Smooth muscle cell of the brain vasculature (primary cell): ENCODE measurements around the gene ADI1.
"Not testable (repeated sequence)": the region's sequence is repeated elsewhere in the genome, so short reads cannot be mapped to it uniquely, and the experiment has no call there.

ENCODE experiments used
- DNase-seq: peaks from one replicate; pipeline ENCODE4 v3.0.0-alpha.2; 2012; ENCODE audit warnings: low read depth, low spot score

ADI1 gene

DNA sequence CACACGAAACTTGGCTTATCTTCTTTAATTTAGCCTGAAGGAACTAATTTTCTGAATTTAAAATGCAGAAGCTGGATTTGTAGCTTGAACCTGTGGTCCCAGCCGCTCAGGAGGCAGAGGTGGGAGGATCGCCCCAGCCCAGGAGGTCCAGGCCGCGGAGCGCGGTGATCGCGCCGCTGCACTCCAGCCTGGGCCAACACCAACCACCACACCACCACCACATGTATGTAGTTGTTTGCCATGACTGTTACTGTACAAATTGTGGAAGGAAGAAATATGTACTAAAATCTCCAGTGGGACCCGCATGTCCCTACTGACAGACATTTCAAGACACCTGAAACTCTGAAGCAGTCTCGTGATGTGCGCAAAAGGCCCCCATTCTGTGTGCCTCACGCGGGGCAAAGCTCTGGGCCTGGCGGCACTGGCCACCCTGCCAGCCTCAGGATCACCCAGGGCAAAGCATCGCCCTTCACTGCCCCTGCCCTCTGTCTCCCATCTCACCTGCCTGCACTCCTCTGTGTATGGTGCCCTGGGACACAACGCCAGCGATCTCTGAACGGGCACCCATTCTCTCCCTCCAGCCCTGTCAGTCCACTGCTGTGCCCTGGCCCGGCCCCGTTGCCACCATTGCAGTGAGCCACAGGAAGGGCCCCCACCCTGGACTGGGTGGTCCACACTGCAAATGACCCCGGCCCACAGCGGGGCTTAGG lies 10.1 kb upstream of the ADI1 start:
- DNase-seq = no peak

- DNase-seq = no peak
These were observed 8.8 kb upstream of the ADI1 start for GRCh38 chr2:3527886-3528785.

- DNase-seq = no peak
These were observed 7.5 kb upstream of the ADI1 start for GRCh38 chr2:3526871-3527270.

DNA sequence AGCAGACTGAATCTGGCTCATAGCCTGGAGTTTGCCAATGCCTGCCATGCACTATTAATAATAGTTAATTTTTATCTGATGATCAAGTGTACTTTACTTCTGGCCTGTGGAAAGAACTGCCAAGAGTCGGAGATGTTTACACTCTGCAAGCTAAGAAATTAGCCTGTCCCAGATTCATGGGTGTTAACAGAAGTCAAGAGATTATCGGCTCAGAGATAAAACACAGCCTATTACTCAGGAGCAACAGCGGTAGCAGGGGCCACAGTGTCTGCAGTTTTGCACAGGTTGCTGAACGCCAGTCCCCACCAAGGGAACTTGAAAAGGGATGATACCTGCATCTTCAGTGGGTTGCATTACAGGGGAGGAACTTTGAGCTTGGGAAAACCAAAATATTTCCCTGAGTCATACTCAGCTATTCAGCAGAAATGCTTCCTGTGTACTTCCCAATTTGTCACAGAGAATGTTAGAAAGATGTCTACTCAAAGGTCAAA lies 4.3 kb upstream of the ADI1 start:
- DNase-seq = no peak

- no peak for DNase-seq
These were observed 3.7 kb upstream of the ADI1 start for GRCh38 chr2:3522961-3523421.

DNA sequence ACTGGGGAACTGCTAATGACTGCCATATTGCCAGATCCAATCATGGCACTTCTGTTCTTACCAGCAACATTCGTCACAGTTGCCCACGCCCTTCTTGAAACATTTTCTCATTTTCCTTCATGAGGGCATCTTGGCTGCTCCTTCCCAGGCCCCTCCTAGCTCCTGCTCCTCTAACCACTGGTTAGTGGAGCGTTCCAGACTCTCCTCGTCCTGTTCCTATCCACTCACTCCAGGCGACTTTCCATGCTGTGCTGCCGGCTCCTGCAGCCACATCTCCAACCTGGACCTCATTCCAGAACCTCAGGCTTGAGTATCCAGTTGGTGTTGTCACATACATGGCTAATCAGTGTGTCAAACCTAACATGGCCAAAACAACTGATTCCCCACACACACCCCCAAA lies 1.3 kb upstream of the ADI1 start:
- DNase-seq = no peak

DNA sequence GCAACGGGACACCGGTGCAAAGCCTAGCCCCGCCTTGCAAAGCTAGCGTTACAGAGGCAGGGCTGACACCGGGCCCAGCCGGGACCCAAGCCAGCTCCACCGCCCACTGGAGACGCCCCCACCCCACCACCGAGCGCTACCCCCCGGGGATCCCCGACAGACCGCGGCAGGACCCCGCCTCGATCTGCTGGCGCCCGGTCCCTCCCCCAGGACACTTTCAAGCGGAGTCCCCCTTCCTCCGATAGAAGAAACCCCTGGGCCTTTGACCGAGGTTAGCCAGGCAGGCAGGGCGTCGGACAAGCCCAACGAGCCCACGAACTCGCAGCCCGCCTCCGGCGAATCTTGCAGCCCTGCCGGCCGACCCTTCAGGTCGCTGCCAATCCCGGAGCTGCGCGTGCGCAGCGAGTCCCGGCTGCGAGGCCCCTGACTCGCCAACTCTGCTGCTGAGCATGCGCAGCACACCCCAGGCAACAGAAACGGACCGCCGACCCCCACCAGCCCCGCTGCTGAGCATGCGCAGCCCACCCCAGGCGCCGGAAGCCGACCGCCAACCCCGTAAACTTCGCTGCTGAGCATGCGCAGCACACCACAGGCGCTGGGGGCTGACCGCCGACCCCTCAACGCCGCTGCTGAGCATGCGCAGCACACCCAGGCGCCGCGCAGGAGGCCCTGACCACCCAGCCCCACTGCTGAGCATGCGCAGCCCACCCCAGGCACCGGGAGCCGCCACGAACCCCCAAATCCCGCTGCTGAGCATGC lies 656 bp downstream of the ADI1 start:
- DNase-seq = peak; percentile 92

GRCh38 chr2:3517948-3518495 lies 1.3 kb downstream of the ADI1 start:
- DNase-seq = no peak

DNA sequence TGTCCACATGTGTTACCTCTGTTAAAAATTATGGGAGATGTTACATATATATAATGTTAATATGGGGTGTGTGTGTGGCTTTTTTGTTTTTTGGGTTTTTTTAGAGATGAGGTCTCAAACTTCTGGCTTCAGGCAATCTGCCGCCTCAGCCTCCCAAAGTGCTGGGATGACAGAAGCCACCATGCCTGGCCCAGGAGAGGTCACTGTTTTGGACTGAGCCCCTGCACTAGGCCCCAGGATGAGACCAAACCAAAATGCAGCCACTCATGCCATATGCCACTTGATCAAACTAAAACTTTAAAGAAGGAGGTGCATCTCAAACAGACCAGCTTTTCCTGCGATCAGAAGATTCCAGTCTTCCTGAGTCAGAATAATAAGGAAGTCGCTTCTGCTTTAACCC lies 2.5 kb downstream of the ADI1 start:
- DNase-seq = no peak

- not testable (repeated sequence) for DNase-seq
These were observed 3.9 kb downstream of the ADI1 start for GRCh38 chr2:3515438-3515837.

DNA sequence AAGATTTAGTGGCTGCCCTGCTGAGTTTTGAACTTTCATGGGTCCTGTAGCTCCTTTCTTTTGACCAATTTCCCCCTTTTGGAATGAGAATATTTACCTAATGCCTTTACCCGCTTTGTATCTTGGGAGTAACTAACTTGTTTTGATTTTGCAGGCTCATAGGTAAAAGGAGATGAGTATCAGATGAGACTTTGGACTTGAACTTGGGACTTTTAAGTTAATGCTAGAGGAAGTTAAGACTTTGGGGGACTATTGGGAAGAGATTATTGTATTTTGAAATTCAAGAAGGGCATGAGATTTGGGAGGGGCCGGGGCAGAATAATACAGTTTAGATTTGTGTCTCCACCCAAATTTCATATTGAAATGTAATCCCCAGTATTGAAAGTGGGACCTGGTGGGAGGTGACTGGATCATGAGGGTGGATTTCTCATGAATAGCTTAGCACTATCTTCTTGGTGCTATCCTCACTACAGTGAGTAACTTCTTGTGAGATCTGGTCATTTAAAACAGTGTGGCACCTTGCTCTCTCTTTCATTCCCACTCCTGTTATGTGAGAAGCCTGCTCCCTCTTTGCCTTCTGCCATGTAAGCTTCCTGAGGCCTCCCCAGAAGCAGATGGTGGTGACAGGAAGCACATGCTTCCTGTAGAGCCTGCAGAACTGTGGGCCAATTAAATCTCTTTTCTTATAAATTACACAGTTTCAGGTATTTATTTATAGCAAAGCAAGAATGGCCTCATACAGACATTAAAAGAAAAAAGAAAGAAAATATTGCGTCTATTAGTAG lies 6.1 kb downstream of the ADI1 start:
- DNase-seq = no peak

DNA sequence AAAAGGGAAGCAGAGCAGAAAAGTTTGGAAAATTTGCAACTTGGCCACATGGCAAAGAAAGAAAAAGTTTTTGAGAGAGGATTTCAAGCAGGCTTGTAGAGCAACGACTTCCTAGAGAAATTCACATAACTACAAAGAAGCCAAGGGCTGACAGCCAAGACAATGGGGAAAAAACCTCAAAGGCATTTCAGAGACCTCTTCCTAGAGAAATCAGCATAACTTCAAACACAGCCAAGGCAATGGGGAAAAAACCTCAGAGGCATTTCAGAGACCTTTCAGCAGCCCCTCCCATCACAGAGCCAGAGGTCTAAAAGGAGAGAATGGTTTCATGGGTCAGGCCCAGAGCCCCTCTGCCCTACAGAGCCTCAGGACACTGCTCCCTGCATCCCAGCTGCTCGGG lies 7.2 kb downstream of the ADI1 start:
- DNase-seq = no peak

DNA sequence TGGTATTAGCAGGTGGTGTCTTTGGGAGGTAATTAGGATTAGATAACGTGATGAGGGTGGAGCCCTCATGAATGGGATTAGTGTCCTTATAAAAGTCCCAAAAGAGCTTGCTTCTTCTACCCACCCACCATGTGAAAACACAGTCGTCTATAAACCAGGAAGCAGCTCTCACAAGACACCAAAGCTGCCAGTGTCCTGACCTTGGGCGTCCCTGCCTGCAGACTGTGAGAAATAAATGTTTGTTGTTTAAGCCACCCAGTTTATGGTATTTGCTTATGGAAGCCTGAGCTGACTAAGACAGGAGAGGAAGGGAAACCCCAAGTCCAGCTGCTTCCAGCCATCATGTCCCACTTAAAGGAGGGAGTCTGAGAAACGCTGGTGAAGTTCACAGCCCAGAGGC lies 13.6 kb downstream of the ADI1 start:
- no peak for DNase-seq

DNA sequence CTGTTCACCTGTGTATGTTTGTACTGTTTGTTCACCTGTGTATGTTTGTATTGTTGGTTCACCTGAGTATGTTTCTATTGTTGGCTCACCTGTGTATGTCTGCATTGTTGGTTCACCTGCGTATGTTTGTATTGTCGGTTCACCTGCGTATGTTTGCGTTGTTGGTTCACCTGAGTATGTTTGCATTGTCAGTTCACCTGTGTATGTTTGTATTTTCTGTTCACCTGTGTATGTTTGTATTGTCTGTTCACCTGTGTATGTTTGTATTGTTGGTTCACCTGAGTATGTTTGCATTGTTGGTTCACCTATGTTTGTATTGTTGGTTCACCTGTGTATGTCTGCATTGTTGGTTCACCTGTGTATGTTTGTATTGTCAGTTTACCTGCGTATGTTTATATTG lies 14.6 kb downstream of the ADI1 start:
- no peak for DNase-seq

DNA sequence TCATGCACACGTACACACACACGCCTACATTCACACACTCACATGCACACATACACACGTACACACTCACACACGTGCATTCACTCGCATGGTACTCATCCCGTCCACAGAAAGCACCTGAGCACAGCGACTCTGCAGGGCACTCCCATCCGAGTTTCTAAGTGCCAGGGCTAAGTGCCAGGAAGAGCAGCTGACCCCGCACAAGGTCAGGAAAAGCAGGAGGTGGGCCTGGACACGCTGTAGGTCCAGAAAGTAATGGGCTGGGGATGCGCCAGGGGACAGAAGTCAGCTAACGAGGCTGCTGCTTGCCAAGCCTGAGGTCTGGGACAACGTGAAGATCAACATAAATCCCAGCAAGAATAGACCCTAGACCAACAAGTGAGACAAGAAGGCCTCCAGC lies 15.8 kb downstream of the ADI1 start:
- DNase-seq = no peak

DNA sequence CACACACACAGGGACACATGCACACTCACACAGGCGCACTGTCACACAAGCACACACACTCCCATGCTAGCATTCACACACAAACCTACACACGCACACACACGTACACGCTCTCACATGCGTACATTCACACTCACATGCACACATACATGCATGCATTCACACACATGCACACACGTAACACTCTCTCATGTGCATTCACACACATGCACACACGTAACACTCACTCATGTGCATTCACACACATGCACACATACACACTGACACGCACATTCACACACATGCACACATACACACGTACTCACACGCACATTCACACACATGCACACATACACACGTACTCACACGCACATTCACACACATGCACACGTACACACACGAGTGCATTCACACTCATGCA lies 16.3 kb downstream of the ADI1 start:
- no peak for DNase-seq

GRCh38 chr2:3500326-3500899 lies 18.9 kb downstream of the ADI1 start:
- no peak for DNase-seq

GRCh38 chr2:3498783-3499394 lies 20.4 kb downstream of the ADI1 start:
- no peak for DNase-seq

DNA sequence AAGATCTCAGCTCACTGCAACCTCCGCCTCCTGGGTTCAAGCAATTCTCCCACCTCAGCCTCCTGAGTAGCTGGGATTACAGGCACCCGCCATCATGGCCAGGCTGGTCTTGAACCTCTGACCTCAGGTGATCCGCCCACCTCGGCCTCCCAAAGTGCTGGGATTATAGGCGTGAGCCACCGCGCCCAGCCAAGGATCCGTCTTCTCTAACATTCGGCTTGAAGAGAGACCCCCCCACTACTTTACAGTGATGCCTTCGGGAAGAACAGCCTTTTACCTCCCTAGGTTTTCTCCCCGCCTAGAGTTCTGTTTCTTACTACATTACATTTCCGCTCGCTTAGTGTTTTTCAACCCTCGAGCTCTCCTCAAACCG lies 22.6 kb downstream of the ADI1 start:
- not testable (repeated sequence) for DNase-seq

GRCh38 chr2:3494984-3495666 lies 24.2 kb downstream of the ADI1 start:
- DNase-seq = no peak
